ENCODE measurements around the gene TMEM169.

- TF ChIP-seq POLR2A (IDR thresholded peaks at IDR 0.05; ENCODE audit: extremely low read depth, insufficient read length): no peak
- TF ChIP-seq CTCF (IDR thresholded peaks at IDR 0.05; ENCODE audit: low read depth, low read length): no peak
- no peak for TF ChIP-seq MYC (IDR thresholded peaks at IDR 0.05; ENCODE audit: low read depth, low read length)
These were observed 40.3 kb upstream of the TMEM169 start for GRCh38 chr2:216041438-216041837.
